Stimulated activated CD4-positive, alpha-beta T cell treated with anti-CD3 and anti-CD28 coated beads, Interleukin-2, amount 100 ng/mL, for 4 hours (primary cell): Measurements from ENCODE around the gene TSPAN18.
"Not testable (repeated sequence)": the region's sequence is repeated elsewhere in the genome, so short reads cannot be mapped to it uniquely, and the experiment has no call there.

Experiments
- DNase-seq: peaks from one replicate; pipeline ENCODE4 v3.0.0-alpha.2; 2020; ENCODE audit warnings: low read depth

TSPAN18 gene

GRCh38 chr11:44868455-44869421 is 142.0 kb downstream of the TSPAN18 start:
- no peak for DNase-seq

GRCh38 chr11:44870181-44870580 is 143.4 kb downstream of the TSPAN18 start:
- DNase-seq = no peak

- DNase-seq = no peak
Measured at GRCh38 chr11:44870615-44871176, 143.9 kb downstream of the TSPAN18 start.

DNA sequence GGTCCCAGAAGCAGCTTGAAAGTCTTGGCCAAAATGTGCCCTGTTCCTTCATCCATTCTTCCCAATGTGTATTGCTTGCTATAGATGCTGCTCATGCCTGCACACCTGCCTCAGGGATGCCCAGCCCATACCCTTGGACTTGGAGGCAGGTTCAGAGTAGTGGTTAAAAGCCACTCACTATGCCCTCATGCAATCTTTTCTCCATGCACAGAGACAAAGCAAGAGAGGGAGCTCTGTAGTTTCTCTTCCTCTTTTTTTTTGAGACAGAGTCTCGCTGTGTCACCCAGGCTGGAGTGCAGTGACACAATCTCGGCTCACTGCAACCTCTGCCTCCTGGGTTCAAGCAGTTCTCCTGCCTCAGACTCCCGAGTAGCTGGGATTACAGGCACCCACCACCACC is 144.9 kb downstream of the TSPAN18 start:
- DNase-seq = not testable (repeated sequence)

DNA sequence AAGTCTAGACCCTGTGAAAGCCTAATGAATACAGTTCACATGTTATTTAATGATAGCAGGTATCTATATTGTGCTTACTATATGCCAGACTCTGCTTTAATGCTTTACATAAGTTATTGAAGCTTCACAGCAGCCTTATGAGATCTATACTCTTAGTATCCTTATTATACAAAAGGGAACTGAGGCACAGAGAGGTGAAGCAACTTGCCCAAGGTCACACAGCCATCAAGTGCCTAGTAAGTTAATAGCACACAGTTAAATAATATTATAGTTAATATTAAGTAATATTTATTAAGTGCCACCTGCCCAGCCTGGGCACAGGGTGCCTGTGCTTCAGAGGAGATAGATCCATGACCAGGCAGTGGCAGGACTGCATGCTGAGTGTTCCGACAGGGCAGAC is 145.8 kb downstream of the TSPAN18 start:
- DNase-seq = no peak

DNA sequence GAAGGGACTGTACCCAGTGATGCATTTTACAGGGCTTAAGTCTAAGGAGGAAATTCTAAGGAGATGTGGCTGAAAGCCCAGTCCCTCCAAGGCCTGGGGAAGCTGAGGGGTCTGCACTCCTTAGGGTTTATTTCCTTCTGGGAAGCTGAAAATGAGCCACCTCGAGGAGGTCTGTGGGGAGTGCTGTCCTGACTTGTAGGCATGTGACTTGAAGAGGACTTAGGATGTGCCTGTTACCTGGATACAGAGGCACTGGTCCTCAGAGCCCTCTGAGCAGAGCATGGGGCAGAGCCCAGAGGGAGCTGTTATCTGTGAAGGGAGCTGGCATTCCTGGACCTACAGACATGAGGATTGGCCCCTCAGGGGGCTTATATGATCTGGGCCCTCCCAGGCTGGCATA is 146.8 kb downstream of the TSPAN18 start:
- DNase-seq = no peak

DNA sequence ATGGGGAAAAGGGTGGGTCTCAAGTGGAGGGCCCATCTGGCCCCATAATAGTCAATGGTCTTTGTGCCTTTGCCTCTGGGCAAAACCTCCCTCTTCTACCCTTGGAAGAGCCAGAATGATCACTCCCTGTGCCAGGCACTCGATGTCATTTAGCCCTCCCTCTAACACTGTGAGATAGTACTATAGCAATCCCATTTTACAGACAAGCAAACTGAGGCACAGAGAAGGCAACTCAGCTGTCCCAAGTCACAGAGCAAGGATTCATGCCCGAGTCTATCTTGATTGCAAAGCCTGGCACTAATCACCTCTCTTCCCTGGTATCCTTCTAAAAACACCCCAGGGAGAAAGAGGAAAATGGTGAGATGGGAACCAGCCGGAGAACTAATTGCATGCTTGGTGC is 147.5 kb downstream of the TSPAN18 start:
- no peak for DNase-seq

GRCh38 chr11:44875037-44875436 is 148.3 kb downstream of the TSPAN18 start:
- no peak for DNase-seq

DNA sequence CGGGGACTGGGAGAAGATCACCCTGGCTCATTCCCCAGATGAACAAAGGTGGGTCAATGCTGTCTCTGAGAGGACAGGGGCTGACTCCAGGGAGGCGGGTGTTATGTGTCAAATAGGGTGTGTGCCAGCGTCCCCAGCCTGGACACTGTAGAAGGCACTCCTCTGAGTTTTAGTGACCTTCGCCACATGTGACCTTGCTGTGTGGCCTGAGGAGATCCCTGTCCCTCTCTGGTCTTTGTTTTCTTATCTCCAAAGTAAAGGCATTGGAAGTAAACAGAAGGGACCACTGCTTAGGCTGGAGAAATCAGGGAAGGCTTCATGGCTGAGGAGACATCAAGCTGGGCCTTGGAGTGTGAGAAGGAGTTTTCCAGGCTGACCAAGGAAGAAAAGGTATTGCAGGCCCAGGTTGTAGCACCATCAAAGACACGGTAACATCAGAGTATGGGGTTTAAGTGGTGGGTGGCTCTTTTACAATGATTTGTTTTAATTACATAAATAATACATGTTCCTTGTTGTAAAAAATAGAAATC is 149.5 kb downstream of the TSPAN18 start:
- no peak for DNase-seq

- no peak for DNase-seq
Measured at GRCh38 chr11:44876906-44877305, 150.1 kb downstream of the TSPAN18 start.

- no peak for DNase-seq
Measured at GRCh38 chr11:44877571-44878497, 151.1 kb downstream of the TSPAN18 start.

- DNase-seq = no peak
Measured at GRCh38 chr11:44878711-44879110, 151.9 kb downstream of the TSPAN18 start.

- DNase-seq = no peak
Measured at GRCh38 chr11:44879432-44879831, 152.7 kb downstream of the TSPAN18 start.

DNA sequence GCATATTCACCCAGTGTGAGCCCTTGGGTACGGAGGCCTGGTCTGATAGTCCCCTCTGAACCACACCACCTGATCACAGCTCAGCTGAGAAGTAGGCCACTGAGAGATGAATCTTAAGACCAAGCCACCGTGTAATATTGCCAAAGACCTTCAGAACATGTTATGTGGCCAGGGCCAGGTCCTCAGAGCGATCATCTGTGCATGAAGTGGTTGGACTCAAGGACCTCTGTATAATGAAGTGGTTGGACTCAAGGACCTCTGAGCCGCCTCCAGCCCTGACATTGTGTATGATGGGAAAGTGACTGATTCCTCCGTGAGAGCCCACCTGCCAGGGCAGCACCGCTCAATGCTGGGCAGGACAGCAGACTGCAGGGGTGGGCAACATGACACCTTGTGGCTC is 153.7 kb downstream of the TSPAN18 start:
- no peak for DNase-seq

DNA sequence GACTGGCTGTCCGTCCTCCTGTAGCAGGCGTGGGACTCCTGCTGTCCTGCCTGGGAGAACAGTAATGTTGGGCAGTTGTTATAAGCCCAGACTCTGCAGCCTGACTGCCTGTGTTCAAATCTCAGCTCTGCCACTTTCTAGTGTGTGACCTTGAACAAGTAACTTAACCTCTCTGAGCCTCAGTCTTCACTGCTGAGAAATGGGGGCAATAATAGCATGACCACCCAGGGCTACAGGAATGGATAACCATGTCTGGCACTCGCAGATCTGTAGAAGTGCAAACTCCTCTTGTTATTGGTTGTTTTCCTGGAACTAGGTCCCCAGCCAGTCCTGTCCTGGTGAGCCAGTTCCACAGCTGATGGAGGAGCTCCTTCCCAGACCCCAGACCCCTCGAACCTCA is 154.2 kb downstream of the TSPAN18 start:
- DNase-seq = no peak

GRCh38 chr11:44883277-44883676 is 156.5 kb downstream of the TSPAN18 start:
- DNase-seq = no peak

- DNase-seq = no peak
Measured at GRCh38 chr11:44884056-44884455, 157.3 kb downstream of the TSPAN18 start.

GRCh38 chr11:44885065-44885810 is 158.5 kb downstream of the TSPAN18 start:
- DNase-seq = no peak

- DNase-seq = no peak
Measured at GRCh38 chr11:44885919-44886789, 159.4 kb downstream of the TSPAN18 start.

- DNase-seq = no peak
Measured at GRCh38 chr11:44886790-44887140, 160.0 kb downstream of the TSPAN18 start.

GRCh38 chr11:44887636-44888035 is 160.9 kb downstream of the TSPAN18 start:
- DNase-seq = no peak
